ENCODE results near the gene NDOR1.

The NDOR1 gene

GRCh38 chr9:137183980-137184595, 21.4 kb upstream of the NDOR1 start:
- no peak for DNase-seq

GRCh38 chr9:137184881-137185660, 20.4 kb upstream of the NDOR1 start:
- DNase-seq = no peak

- no peak for DNase-seq
Measured at GRCh38 chr9:137185921-137186320, 19.6 kb upstream of the NDOR1 start.

GRCh38 chr9:137186385-137186784, 19.1 kb upstream of the NDOR1 start:
- DNase-seq = no peak

- no peak for DNase-seq
Measured at GRCh38 chr9:137187386-137187785, 18.1 kb upstream of the NDOR1 start.

GRCh38 chr9:137188086-137188489, 17.4 kb upstream of the NDOR1 start:
- DNase-seq = no peak

GRCh38 chr9:137188490-137189296, 16.8 kb upstream of the NDOR1 start, which contains the start of the genes ANAPC2 and SSNA1:
TSS of gene ANAPC2 (minus strand) at chr9:137188560. CDS start at chr9:137188532, 28 bp downstream.
TSS of gene SSNA1 (plus strand) at chr9:137188676. CDS start at chr9:137188727, 51 bp downstream.
- DNase-seq = peak; percentile 92

GRCh38 chr9:137189297-137190295, 15.9 kb upstream of the NDOR1 start:
- no peak for DNase-seq

GRCh38 chr9:137190315-137190856, 15.1 kb upstream of the NDOR1 start:
- DNase-seq = no peak

- DNase-seq = no peak
Measured at GRCh38 chr9:137191245-137191644, 14.3 kb upstream of the NDOR1 start.

- no peak for DNase-seq
Measured at GRCh38 chr9:137191691-137192447, 13.6 kb upstream of the NDOR1 start.

GRCh38 chr9:137192448-137192780, 13.1 kb upstream of the NDOR1 start:
- DNase-seq = no peak

- DNase-seq = no peak
Measured at GRCh38 chr9:137192859-137193258, 12.6 kb upstream of the NDOR1 start.

- no peak for DNase-seq
Measured at GRCh38 chr9:137193771-137194170, 11.7 kb upstream of the NDOR1 start.

GRCh38 chr9:137194388-137194787, 11.1 kb upstream of the NDOR1 start:
- DNase-seq = no peak

- DNase-seq = no peak
Measured at GRCh38 chr9:137194909-137195308, 10.6 kb upstream of the NDOR1 start.

- DNase-seq = no peak
Measured at GRCh38 chr9:137195525-137196220, 9.8 kb upstream of the NDOR1 start.

- no peak for DNase-seq
Measured at GRCh38 chr9:137198051-137198901, 7.2 kb upstream of the NDOR1 start.

GRCh38 chr9:137198902-137199283, 6.6 kb upstream of the NDOR1 start:
- DNase-seq = no peak
